Urinary bladder (tissue), 4 donors: ENCODE measurements around the gene NOL4L. TPM values are rescaled to one million over a fixed set of nuclear protein-coding genes. Genes with fewer than 3 reads are reported as not detected.

Experiments used
- DNase-seq: peaks from one replicate; pipeline ENCODE4 v3.0.0-alpha.2; 2015; ENCODE audit errors: extremely low spot score
- H3K27ac ChIP-seq: one replicate; pipeline ENCODE4 v1.5.1; 2013; ENCODE audit warnings: low read depth, mild to moderate bottlenecking, moderate library complexity
- H3K36me3 ChIP-seq: one replicate; pipeline ENCODE4 v1.6.1; 2013; ENCODE audit warnings: mild to moderate bottlenecking, moderate library complexity; ENCODE audit not compliant: insufficient read depth
- H3K4me1 ChIP-seq: one replicate; pipeline ENCODE4 v1.6.1; 2013; ENCODE audit warnings: mild to moderate bottlenecking, moderate library complexity; ENCODE audit not compliant: insufficient read depth
- H3K4me3 ChIP-seq: one replicate; pipeline ENCODE4 v1.5.1; 2013; ENCODE audit warnings: low read depth, low read length
- WGBS: extraction: QIAGEN DNeasy Blood & Tissue Kit; methylation state at CpG from one replicate; pipeline ENCODE4 v1.1.7; 2013; 5-methylcytosine and 5-hydroxymethylcytosine counted together
- polyA plus RNA-seq: library from polyadenylated mRNA; stranded (reverse); fragments of 200-250 nt; gene quantifications from one replicate; pipeline ENCODE4 v1.2.3, GENCODE V29; 2013
- total RNA-seq: library from RNA; depleted of rRNA; stranded (reverse); fragments of >200 nt; gene quantifications from one replicate; pipeline ENCODE4 v1.2.3, GENCODE V29; 2014
- donor health status: healthy with polysubstance abuse.
- donor health status: healthy.

NOL4L gene
- total and polyA plus RNA-seq, 2 donors, result 9.1 to 11.5 TPM

DNA sequence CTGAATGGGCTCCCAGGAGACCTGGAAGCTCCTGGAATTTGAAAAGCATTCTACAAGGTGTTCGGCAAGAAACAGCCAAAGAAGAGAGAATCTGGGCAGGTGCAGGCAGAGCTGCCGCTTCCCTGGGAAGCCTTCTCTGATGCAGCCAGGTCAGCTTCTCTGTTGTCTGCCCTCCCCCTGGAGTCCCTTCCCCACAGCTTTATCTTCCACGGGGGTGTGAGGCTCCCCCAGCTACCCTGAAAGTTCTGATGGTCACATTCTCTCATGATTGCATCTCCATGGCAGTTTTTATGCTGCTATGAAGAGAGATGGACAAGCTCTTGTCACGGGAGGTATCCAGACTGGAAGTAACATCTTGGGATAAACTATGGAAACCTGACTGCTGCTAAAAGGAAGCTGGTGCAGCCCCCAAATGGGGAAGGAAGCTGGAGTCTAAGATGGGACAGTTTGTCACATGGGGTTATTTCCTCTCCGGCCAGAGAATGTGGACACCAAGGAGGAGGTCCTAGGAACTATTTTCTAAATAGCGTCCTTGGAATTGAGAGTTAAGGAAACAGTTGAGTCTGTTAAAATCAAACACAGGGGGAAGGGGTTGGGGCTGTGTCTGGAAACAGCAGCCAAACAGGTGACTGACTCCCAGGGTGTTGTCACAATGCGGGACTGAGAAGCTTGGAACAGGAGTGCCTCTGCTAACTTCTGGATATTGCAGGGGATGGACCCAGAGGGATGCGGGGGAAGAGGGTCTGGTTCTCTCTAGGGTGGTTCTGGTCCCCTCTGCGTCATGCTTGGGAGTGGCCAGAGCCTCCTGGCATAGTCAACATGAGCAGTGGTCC is 135.9 kb downstream of the NOL4L start:
- no peaks in the 10 kb centered on the region for H3K36me3 ChIP-seq
- no peaks in the 10 kb centered on the region for H3K4me1 ChIP-seq
- DNase-seq, result no peak
- no peak overlapping the region for H3K4me3 ChIP-seq
- 76% methylated on average over 9 of the region's 9 CpGs for WGBS
- no peak overlapping the region for H3K27ac ChIP-seq

DNA sequence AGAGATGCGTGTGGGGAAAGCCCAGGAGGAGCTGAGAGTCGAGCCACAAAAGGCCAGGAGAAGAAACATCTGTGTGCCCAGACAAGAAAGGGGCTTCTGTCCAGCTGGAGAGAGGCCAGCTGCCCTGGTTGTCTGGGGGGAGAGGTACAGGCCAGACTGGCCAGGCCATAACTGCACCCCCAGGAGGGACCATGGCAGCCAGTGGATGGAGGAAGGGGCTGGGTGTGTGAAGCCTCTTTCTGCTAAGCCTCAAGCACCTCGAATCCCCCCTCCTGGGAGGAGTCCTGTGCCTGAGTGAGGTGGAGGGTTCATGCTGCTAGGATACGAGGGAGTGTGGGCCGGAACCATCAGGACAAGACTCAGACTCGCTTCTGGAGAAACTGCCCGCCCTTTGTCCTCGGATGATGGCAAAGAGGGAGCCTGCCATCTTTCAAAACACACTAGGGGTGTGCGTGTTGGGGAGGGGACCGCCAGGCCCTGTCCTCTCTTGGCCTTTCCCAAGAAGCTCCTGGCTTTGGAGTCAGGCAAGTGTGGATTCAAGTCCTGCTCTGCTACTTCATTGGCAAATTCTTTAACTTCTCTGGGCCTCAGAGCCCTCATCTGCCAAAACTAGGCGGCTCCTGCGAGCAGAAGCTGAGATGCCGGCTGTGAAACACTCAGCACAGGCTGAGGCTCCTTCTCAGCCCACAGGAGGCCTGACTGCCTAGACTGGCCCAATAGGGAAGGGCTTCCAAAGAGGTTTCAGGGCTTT is 136.7 kb downstream of the NOL4L start:
- H3K36me3 ChIP-seq, result no peaks in the 10 kb centered on the region
- DNase-seq, result no peak
- H3K4me1 ChIP-seq, result no peaks in the 10 kb centered on the region

DNA sequence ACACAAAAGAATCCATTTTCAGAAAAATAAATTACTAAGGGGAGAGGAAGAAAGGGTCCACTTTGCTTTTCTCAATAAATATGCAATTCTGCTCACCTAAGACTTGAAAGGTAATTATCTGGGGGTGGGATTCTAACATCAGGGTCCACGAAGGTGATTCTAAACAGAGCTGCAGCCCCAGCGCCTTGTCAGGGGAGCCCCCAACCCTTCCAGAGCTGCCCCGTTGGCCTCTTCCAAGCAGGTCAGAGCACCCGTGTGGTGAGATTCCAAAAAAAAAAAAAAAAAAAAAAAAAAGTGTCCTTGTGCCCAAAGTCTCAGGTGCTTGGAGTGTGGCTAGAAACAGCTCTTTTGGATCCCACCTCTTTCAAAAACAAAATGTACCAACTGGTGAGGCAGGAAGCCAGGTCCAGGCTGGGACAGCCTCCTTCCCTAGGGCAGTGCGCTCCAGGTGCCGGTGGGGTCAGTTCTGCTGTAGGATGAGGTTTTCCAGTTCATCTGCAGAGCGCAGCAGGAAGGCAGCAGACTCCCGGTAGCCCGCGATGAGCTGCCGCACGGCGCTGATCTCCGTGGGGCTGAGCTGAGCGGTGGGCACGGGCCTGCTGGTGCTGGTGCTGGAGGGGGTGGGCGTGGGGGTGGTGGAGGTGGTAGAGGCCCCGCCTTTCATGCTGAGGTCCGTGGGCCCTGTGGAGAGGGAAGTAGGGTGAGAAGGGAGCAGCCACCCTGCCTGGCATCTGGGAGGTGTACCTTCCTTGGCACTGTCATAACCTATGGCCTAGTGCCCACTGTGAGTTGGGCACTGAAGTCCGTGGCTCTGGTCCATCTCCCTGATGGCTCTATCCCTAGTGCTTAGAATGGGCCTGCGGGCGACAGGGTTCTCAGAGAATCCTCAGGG is 137.8 kb downstream of the NOL4L start:
- Histone ChIP-seq H3K27ac (no peak overlapping the region), H3K4me3 (no peak overlapping the region), H3K36me3 (no peaks in the 10 kb centered on the region), H3K4me1 (no peaks in the 10 kb centered on the region)
- no peak for DNase-seq
- 87% methylated on average over 22 of the region's 22 CpGs for WGBS

More for the DNA sequence above, 136.7 kb downstream of the NOL4L start:
- Histone ChIP-seq H3K27ac (no peak overlapping the region), H3K4me3 (no peak overlapping the region)
- WGBS, result 44% methylated on average over 13 of the region's 13 CpGs

DNA sequence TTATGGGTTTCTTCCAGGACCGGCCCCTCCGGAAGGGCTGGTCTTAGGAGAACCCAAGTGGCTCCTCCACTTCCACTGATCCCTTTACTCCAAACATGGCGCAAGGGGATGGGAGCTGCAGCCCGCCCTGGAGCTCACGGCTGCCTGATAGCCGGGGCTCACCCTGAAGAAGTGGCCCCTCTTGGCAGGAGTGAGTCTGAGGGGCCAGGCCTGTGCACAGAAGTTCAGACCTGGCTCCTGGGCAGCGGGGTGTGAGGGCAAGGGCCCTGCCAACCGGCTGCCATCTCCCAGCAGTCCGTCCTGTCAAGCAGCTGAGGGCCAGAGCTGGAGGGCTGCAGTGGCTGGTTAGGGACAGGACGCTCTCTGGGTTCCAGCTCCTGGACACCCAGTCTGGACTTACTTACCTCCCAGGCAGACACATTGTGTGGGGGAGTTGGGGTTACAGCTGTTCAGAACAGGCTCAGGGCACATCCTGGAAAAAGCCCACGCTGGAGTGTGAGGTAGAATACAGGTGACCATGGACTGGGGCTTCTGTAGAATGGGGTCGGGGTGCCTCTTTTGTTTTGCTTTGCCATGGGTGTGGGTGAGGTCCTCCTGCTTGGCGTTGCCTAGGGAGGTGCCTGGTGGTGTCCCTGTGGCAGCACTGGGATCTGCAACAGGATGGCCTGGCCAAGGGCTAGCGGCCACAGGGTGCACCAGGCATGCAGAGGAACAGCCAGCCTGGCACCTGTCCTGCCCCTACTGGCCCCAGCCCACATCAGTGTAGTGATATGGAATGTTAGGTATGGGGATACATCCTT is 138.6 kb downstream of the NOL4L start:
- Histone ChIP-seq H3K36me3 (no peaks in the 10 kb centered on the region), H3K4me3 (no peak overlapping the region), H3K27ac (no peak overlapping the region), H3K4me1 (no peaks in the 10 kb centered on the region)
- DNase-seq, result no peak
- WGBS, result 77% methylated on average over 14 of the region's 14 CpGs

DNA sequence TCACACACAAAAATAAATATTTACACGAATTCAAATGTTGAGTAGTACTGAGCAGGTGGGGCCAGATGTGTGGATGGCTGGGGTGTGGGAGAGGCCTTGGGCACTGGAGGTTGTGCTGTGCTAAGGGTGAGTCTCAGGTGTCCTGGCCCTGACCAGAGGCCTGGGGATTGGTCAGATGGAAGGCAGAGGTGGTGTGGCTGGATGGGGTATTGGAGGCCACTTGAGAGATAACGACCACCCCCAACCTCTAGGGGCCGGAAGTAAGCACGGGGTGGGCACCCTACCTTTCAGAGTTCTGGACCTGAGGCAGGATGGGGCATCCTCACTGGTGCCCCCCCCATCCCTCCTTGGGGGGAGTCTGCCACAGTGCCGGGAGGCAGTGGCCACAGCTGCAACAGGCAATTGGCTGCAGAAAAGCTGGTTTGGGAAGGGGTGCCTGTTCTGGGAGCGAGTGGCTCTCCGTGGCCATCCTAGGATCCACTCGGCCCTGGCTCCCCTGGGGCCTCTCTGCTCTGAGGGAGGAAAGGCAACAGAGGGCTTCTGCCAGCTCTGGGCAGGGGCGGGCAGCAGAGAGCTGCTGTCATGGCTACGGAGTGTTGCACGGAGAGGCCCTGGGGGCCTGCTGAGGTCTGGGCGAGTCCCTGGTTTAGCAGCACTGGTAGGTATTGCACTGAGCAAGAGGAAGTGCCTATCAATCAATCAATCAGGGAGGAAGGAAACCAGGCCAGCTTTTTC is 139.4 kb downstream of the NOL4L start:
- 45% methylated on average over 12 of the region's 12 CpGs for WGBS
- H3K4me1 ChIP-seq, result no peaks in the 10 kb centered on the region
- H3K4me3 ChIP-seq, result no peak overlapping the region
- H3K27ac ChIP-seq, result no peak overlapping the region
- no peaks in the 10 kb centered on the region for H3K36me3 ChIP-seq
- DNase-seq, result no peak

DNA sequence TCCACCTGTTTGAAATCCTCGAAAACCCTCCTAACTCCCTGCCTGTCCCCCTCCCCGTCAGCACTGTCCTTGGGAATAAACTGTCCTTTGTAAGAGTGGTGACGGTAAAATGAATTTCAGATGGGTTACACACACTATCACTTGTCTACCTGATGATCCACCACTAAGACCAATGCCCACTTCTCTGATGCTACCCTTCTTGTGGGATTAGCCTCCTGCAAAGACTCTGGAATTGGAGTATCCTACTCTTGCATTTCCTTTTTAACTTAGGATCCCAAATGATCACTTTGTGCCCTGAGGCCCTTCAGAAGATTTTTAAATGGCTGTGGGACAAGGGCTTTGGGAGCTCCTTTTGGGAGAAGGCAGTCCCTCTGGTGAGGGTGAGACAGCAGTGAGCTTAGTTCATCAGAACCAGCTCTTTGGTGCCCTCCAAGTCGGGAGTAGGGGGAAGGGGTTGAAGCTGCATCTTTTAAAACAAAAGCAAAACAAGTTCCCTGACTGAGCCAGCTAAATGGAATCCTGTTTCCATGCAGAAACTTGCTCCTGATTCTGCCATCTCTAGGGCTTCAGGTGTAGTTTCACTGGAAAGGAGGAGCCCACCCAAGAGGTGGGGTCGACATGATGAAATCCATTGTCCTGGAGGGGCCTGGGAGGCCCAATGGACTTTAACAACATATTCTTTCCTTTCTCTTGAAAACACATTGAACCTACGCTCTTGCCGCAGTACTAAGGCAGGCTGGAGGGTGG is 140.5 kb downstream of the NOL4L start:
- no peaks in the 10 kb centered on the region for H3K4me1 ChIP-seq
- H3K27ac ChIP-seq, result no peak overlapping the region
- no peak for DNase-seq
- no peaks in the 10 kb centered on the region for H3K36me3 ChIP-seq
- no peak overlapping the region for H3K4me3 ChIP-seq
- WGBS, result 72% methylated on average over 7 of the region's 7 CpGs

DNA sequence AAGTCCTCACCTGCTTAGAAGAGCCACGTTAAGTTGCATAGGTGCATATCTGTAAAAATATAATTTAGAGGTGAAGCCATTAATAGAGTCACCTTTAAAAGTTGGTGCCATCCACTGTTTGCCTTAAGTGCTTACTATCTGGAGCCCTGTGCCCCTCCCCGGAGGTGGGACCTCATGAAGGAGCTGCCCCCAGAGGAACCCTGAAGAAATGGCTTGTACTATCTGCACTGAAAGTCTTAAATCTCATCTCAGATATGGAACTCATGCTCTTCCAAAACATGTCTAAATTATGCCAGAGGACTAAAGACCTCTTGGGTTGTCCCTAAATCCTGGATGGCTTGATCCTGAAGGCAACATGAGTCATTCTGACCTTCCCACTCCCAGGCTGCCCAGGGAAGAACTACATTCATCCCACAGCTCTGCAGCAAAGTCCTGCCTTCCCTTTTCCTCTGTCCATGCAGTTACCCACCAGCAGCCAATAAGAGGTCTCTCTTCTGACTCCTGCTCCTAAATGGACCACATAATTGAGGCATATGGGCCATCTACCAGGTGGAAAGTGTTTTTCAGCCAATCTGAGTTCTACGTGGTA is 141.7 kb downstream of the NOL4L start:
- no peak overlapping the region for H3K4me3 ChIP-seq
- no peaks in the 10 kb centered on the region for H3K4me1 ChIP-seq
- peaks cover 2% of the 10 kb centered on the region for H3K36me3 ChIP-seq
- 86% methylated on average over 3 of the region's 3 CpGs for WGBS
- H3K27ac ChIP-seq, result no peak overlapping the region
- no peak for DNase-seq

DNA sequence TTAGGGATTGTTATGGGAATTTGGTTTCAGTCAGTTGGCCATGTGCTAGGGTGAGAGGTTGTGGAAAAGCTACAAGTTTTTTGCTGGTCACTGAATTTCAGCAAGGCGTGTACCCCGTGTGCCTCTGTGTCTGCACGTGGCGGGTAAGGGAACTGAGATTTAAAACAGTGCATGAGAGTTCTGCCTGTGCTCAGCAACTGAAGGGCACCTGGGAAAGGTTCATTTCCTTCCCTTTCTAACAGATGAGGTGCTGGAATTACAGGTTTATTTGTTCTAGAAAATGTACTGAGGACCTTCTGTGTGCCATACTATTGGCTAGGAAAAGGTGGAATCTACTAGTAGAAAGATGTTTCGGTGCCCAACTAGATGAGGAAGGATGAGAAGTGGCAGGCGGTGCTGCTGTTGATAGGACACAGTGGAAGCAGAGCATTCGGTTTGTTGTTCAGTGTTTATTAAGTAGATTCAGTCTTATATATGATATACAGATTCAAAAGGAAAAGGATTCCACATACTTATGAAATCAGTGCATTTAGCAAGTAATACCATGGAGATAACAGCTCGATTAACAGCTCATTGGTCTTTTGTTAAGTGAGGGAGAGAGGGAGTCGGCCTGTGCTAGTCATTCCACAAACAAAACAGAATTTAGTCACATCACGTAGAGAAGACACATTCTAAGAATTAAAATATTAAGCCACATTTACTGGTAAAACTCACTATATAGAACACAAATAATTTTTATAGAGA is 142.3 kb downstream of the NOL4L start:
- Histone ChIP-seq H3K27ac (no peak overlapping the region), H3K36me3 (peaks cover 2% of the 10 kb centered on the region), H3K4me3 (no peak overlapping the region), H3K4me1 (no peaks in the 10 kb centered on the region)
- 78% methylated on average over 10 of the region's 10 CpGs for WGBS
- DNase-seq, result no peak

DNA sequence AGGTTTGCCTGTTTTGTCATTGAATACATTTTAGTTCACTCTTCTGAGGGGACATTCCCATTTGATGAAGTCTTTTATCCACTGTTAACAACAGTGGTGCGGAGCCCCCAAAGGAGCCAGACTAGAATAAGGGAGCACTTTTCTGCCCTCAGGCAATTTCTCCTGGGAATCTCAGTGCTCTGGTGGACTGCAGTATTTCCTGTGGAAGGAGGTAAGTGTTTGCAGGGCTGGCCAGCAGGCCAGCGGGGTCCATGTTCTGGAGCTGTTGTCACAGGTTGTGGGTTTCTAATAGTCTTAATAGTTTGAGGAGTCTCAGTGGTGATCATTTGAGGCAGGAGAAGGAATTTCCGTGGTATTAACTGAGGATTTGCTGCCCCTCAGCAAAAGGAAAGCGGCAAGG is 143.5 kb downstream of the NOL4L start:
- no peak overlapping the region for H3K27ac ChIP-seq
- H3K36me3 ChIP-seq, result peaks cover 2% of the 10 kb centered on the region
- no peaks in the 10 kb centered on the region for H3K4me1 ChIP-seq
- no peak overlapping the region for H3K4me3 ChIP-seq
- no peak for DNase-seq
- 84% methylated on average over 4 of the region's 4 CpGs for WGBS

DNA sequence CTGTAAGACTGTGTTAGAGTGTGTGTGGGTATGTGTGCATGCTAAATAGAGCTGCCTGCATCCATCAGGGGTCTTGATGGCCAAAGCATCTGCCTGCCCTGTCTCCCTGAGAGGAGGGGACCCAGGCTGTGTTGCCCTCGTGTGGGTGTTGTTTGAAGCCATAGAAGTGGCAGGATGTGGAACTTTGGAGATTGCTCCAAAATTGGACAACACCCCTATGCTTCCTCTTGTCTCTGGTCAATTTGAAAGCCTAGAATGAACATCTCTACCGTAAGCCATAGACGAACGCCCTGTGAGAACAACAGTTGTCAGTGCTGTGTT is 144.4 kb downstream of the NOL4L start:
- 92% methylated on average over 4 of the region's 4 CpGs for WGBS
- no peak overlapping the region for H3K27ac ChIP-seq
- no peaks in the 10 kb centered on the region for H3K4me1 ChIP-seq
- peaks cover 4% of the 10 kb centered on the region for H3K36me3 ChIP-seq
- no peak for DNase-seq
- no peak overlapping the region for H3K4me3 ChIP-seq

DNA sequence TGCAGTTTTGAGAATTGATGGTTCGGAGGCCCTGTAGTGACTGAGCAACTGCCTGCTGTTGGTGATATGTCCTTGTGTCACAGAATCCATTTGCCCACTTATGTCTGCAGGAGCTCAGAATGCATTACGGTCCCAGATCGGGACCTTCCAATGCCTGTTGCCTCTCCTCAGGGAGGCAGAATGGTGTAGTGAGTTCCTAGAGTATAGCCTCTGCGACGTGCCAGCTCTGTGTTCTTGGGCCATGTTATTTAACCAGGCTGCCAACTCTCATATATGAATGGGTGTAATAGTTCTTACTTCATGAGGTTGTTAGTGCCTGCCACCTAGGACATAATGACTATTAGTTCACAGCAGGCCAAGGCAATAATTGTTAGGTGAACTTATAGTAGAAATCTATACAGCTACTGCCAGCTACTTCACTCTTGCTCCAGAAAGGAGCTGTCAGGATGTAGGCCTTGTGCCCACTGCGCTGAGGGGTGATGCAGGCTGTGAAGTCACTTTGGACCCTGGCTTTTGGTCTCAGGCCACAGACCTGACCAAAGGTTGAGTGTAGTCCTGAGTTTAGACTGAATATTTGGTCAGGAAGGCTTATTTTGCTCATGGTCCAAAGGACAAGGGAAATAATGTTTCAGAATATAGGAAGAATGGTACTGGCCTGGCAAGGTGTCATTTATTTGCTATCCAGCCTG is 144.9 kb downstream of the NOL4L start:
- 95% methylated on average over 6 of the region's 6 CpGs for WGBS
- H3K27ac ChIP-seq, result no peak overlapping the region
- H3K4me3 ChIP-seq, result no peak overlapping the region
- no peaks in the 10 kb centered on the region for H3K4me1 ChIP-seq
- H3K36me3 ChIP-seq, result peaks cover 4% of the 10 kb centered on the region
- no peak for DNase-seq
